ENCODE data around the gene AMACR. TPM values are rescaled to one million over a fixed set of nuclear protein-coding genes. Genes with fewer than 3 reads are reported as not detected.

AMACR gene
- total RNA-seq, 1 donor from 2014 or later, result 6.5 TPM

Other genes with a start within 250 kb of the AMACR start
- not detected in 2 replicates for gene ADAMTS12, start 116.1 kb downstream of the AMACR start, total RNA-seq
- not detected in 2 replicates for gene RXFP3, start 71.7 kb downstream of the AMACR start, total RNA-seq
- gene SLC45A2, start 23.4 kb downstream of the AMACR start, total RNA-seq, result 0.14 and 0.23 TPM in 2 replicates
- gene C1QTNF3, start 35.2 kb upstream of the AMACR start, total RNA-seq, result 4.5 TPM in 2 replicates